ENCODE results near the gene OR52L1. TPM values are rescaled to one million over a fixed set of nuclear protein-coding genes. Genes with fewer than 3 reads are reported as not detected.

OR52L1 gene
- total and polyA plus RNA-seq, 10 of the 15 experiments (the other 5 are each of a cell fraction or from before 2014, with no cell fraction given): not detected

DNA sequence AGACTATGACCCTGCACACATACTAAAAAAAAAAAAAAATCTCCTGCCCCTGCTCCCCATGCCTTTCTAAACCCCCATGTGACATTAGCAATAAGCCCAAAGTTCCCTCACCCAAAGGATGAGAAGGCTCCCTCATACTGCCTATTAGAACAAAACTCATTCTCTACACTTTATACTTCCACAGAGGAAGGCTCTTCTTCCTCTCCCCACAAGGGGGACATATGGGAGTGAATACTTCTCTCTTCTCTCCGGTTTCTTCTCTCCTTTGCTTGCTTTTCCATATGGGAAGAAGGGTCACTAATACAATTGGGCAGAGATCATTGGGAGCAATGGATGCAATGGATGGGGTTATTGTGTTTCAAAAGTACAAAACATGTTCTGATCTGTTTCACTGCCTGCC lies 3.3 kb downstream of the OR52L1 start:
- ChIA-PET CTCF (no interaction called here), RAD21 (ENCODE audit: unreplicated experiment) (no interaction called here), SMC1A (ENCODE audit: uncharacterized antibody, unreplicated experiment) (no interaction called here), POLR2A (no interaction called here)
- FAIRE-seq (no peak), DNase-seq (ENCODE audit: low read depth, low spot score) (no peak), ATAC-seq (no peak)
- BruUV-seq (replicated peaks): no TSS peak
- Histone ChIP-seq H3K27ac (ENCODE audit: control insufficient read depth, insufficient read depth) (no peak overlapping the region), H3K9me3 (replicated peaks; ENCODE audit: control insufficient read depth, insufficient read depth, low read length) (no peaks in the 10 kb centered on the region), H2AFZ (ENCODE audit: control insufficient read depth, low read depth, low read length) (no peak overlapping the region), H3K27me3 (replicated peaks in 1 of 2; ENCODE audit: control insufficient read depth in 2 of 2, insufficient read depth in 2 of 2, low read length in 1 of 2) (no peaks in the 10 kb centered on the region), H3K79me2 (ENCODE audit: control insufficient read depth, insufficient read depth, low read length) (no peaks in the 10 kb centered on the region), H3K9ac (ENCODE audit: control insufficient read depth, insufficient read depth, low read length) (no peak overlapping the region), H3K4me2 (ENCODE audit: control insufficient read depth, insufficient read depth) (no peak overlapping the region), H3K36me3 (ENCODE audit: control insufficient read depth in 2 of 2, insufficient read depth in 2 of 2, low read length in 1 of 2) (no peaks in the 10 kb centered on the region), H3K4me3 (no peak overlapping the region), H4K20me1 (ENCODE audit: control insufficient read depth, insufficient read depth) (no peaks in the 10 kb centered on the region), H3K4me1 (ENCODE audit: control insufficient read depth, insufficient read depth, low read length) (no peaks in the 10 kb centered on the region)
- in situ Hi-C loops (cut with MboI) (no loop called here), intact Hi-C loops (cut with micrococcal nuclease; ENCODE audit: unreplicated experiment) (no loop called here)
- WGBS (ENCODE audit: insufficient coverage, insufficient replicate concordance, low lambda C conversion rate, missing lambda C conversion rate): 0% methylated on average over 1 of the region's 1 CpG
- TF ChIP-seq JUND (IDR thresholded peaks at IDR 0.05; ENCODE audit: low read depth, low read length) (no peak), POU2F2 (IDR thresholded peaks at IDR 0.05; ENCODE audit: borderline replicate concordance, low read depth, low read length) (no peak), ZNF384 (IDR thresholded peaks at IDR 0.05; ENCODE audit: borderline replicate concordance, low read depth, low read length) (no peak), RAD21 (IDR thresholded peaks at IDR 0.05; ENCODE audit: insufficient read depth, low read depth, low read length) (no peak), HDGF (IDR thresholded peaks at IDR 0.05) (no peak), BCL11A (IDR thresholded peaks at IDR 0.05; ENCODE audit: low read depth, low read length) (no peak), IKZF2 (IDR thresholded peaks at IDR 0.05) (no peak), FOXM1 (IDR thresholded peaks at IDR 0.05; ENCODE audit: low read depth, low read length) (no peak), RUNX3 (IDR thresholded peaks at IDR 0.05; ENCODE audit: low read length) (no peak), MYB (IDR thresholded peaks at IDR 0.05; ENCODE audit: borderline replicate concordance, low read depth, low read length) (no peak), NR2C2 (IDR thresholded peaks at IDR 0.05; ENCODE audit: borderline replicate concordance, control insufficient read depth, insufficient read length, low read depth) (no peak), SMC3 (IDR thresholded peaks at IDR 0.05; ENCODE audit: borderline replicate concordance, low read length) (no peak), POLR2AphosphoS5 (IDR thresholded peaks at IDR 0.05; ENCODE audit: low read length) (no peak), RBBP5 (conservative IDR thresholded peaks at IDR 0.05) (no peak), SMAD1 (IDR thresholded peaks at IDR 0.05; ENCODE audit: low read depth, partially characterized antibody) (no peak), STAT1 (conservative IDR thresholded peaks at IDR 0.05) (no peak)
- TF ChIP-seq, protein P1, sequence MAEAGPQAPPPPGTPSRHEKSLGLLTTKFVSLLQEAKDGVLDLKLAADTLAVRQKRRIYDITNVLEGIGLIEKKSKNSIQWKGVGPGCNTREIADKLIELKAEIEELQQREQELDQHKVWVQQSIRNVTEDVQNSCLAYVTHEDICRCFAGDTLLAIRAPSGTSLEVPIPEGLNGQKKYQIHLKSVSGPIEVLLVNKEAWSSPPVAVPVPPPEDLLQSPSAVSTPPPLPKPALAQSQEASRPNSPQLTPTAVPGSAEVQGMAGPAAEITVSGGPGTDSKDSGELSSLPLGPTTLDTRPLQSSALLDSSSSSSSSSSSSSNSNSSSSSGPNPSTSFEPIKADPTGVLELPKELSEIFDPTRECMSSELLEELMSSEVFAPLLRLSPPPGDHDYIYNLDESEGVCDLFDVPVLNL (IDR thresholded peaks at IDR 0.05; ENCODE audit: low read depth, low read length): no peak
- TF ChIP-seq, protein P2, sequence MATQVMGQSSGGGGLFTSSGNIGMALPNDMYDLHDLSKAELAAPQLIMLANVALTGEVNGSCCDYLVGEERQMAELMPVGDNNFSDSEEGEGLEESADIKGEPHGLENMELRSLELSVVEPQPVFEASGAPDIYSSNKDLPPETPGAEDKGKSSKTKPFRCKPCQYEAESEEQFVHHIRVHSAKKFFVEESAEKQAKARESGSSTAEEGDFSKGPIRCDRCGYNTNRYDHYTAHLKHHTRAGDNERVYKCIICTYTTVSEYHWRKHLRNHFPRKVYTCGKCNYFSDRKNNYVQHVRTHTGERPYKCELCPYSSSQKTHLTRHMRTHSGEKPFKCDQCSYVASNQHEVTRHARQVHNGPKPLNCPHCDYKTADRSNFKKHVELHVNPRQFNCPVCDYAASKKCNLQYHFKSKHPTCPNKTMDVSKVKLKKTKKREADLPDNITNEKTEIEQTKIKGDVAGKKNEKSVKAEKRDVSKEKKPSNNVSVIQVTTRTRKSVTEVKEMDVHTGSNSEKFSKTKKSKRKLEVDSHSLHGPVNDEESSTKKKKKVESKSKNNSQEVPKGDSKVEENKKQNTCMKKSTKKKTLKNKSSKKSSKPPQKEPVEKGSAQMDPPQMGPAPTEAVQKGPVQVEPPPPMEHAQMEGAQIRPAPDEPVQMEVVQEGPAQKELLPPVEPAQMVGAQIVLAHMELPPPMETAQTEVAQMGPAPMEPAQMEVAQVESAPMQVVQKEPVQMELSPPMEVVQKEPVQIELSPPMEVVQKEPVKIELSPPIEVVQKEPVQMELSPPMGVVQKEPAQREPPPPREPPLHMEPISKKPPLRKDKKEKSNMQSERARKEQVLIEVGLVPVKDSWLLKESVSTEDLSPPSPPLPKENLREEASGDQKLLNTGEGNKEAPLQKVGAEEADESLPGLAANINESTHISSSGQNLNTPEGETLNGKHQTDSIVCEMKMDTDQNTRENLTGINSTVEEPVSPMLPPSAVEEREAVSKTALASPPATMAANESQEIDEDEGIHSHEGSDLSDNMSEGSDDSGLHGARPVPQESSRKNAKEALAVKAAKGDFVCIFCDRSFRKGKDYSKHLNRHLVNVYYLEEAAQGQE (IDR thresholded peaks at IDR 0.05; ENCODE audit: low read depth, low read length): no peak
